Midbrain (tissue), 1 donor: ENCODE results near the gene GAD1.
A peak's percentile ranks its signal among the peaks of the same experiment; 100 is the strongest.

Experiments
- DNase-seq: peaks from one replicate; lab custom pipeline; 2025; lab: John Stamatoyannopoulos, UW

The GAD1 gene

DNA sequence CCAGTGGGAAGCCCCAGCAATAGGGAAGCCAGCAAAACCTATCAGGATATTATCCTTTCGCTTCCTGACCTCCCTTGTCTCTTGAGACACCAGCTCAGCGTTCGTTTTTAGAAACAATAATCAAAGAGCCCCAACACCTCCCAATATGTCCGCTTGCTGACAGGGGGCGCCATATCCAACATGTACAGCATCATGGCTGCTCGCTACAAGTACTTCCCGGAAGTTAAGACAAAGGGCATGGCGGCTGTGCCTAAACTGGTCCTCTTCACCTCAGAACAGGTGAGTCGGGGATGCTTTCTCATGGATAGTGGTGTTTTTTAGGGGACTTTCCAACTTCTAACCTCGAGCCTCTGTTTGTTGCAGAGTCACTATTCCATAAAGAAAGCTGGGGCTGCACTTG is 28.7 kb downstream of the GAD1 start:
- DNase-seq: no peak

DNA sequence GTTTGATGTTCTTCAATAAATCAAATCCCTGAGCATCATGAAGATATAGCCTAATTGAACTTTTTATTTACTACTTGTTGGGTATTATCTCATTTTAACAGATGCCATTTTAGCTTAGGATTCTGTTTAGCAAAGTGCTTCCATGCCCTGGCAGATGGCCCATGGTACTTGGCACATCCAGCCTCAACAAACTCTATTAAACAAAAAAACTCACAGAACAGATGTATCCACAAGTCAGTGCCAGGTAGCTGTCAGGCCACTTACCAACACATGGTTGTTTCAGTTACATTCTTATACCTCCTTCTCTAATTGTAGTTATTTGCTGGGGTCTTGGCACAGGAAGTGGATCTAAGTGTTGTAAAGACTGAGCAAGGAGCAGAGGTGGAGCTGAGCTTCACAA is 29.6 kb downstream of the GAD1 start:
- DNase-seq: no peak

DNA sequence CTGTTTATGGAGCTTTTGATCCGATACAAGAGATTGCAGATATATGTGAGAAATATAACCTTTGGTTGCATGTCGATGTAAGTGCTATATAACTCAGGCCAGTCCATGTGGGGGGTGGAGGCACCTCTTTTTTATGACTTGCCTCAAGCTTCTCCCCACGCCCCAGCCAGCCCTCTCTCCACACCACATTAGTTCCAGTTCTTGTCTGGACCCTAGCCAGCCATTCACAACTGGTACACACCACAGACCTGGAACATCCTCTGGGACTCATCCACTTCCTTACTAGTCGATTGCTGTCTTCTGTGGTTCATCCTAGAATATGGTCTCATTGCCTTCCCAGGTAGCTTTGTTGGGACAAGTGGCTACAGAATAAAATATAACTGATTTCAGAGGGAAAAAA is 31.0 kb downstream of the GAD1 start:
- DNase-seq: no peak

DNA sequence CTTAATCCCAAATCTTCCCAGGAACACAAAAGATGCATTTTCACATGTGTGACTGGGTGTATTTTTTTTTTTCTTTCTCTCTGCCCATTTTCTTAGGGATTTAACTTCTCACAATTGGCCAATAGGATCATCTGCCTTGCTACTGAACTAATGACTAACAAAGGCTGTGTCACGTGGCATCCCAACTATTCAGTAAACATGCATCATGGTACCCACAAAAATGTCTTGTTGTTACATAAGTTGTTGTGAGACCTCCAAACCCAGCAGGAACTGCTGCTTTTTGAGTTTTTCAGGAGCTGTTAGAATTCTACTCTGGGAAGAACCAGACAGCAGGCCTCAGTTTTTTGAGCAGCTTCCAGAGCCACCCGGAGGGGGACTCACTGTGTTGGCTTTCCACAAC is 31.9 kb downstream of the GAD1 start:
- DNase-seq: no peak

- DNase-seq: no peak
These were observed 33.6 kb downstream of the GAD1 start for GRCh38 chr2:170850251-170850650.

- DNase-seq: no peak
These were observed 34.9 kb downstream of the GAD1 start for GRCh38 chr2:170851635-170852034.

- no peak for DNase-seq
These were observed 39.4 kb downstream of the GAD1 start for GRCh38 chr2:170856066-170856465.

GRCh38 chr2:170862286-170862902 is 45.7 kb downstream of the GAD1 start:
- no peak for DNase-seq

DNA sequence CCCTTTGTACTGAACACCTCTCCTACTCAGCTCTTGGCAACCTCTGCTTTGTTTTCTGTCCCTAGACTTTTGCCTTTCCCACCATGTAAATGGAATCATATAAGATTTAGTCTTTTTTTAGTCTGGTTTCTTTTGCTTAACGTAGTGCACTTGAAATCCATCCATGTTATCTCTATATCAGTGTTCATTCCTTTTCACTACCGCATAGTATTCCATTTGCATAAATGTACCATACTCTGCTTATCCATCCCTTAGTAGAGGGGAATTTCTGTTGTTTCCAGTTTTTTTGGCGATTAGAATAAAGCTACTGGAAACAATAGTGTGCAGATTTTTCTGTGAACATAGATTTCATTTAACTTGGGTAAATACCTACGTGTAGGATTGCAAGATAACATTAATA is 46.4 kb downstream of the GAD1 start:
- no peak for DNase-seq

- no peak for DNase-seq
These were observed 52.3 kb downstream of the GAD1 start for GRCh38 chr2:170869036-170869435.

- DNase-seq: no peak
These were observed 52.8 kb downstream of the GAD1 start for GRCh38 chr2:170869461-170869860.

DNA sequence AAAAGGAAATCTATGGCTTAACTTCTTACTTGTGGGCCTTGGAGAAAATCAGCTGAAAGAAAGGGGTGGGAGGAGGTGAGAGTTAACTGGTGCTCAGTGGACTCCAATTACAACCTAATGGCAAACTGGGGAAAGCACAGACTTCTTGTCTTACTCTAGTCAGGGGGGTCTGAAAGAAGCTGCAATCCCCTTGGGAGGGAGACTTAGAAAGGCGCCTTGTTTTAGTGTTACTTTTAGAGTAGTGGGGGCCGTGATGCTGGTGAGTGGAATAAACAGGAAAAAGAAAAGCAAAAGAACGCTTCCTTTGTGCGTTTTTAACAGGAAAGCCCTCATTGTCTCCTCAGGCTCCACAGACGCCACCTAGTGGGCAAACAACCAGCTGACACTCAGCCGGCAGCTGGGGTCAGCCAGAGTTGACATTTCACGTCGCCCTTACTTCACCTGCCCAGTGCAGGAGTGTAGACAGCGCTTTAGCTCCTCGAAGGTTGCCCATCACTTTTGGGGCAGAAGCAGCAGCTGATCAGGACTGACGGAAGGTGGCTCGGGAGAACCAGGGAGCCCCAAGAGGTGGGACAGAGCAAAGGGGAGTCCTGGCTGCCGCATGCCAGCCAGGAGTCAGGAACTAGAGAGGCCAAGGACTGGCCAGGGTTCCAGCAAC is 56.5 kb downstream of the GAD1 start:
- peak; percentile 68 for DNase-seq

GRCh38 chr2:170878066-170878465 is 61.4 kb downstream of the GAD1 start:
- no peak for DNase-seq

DNA sequence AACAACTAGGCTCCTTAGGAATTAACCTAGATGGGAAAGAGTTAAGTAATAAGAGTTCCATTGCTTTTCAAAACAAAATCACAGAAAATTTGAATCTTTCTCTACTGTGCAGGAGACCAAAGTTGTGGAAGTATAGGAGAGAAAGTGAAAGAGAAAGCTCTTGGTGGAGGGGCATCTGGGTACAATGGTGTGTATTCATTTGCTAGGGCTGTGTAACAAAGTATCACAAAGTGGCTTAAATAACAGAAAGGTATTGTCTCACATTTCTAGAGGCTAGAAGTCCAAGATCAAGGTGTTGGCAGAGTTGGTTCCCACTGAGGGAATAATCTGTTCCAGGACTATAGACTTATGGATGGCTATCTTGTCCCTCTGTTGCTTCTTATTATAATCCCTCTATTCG is 61.8 kb downstream of the GAD1 start:
- no peak for DNase-seq

DNA sequence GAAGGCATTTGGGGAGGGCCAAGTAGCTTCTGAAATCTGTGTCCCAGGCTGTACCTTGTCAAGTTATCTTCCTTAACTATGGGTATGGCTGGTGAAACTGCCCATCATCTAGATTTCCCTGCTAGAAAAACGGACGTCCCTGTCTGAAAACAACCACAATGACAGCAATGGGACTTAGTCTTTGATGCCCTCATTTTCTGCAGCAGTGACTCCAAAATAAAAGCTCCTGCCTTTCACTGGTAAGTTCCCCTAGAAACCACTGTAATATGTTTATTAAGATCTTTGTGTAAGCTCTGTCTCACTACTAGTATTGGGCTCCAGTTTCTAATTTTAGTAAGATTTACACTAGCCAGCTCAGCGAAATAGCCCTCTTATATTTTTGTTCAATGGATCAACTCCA is 65.2 kb downstream of the GAD1 start:
- no peak for DNase-seq

DNA sequence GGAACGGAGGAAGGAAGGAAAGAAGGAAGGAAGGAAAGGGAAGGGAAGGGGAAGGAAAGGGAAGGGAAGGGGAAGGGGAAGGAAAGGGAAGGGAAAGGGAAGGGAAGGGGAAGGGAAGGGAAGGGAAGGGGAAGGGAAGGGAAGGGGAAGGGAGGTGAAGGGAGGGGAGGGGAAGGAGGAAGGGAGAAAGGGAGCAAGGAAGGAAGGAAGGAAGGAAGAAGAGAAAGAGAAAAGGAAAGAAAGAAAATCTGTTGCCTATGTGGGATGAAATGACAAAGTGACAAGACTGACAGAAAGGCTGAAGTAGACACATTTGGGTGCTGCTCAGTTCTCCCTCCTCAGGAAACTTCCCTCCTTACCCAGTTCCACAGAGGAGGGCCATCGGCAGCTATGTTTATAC is 66.1 kb downstream of the GAD1 start:
- no peak for DNase-seq

GRCh38 chr2:170883683-170884082 is 67.0 kb downstream of the GAD1 start:
- DNase-seq: no peak

- DNase-seq: no peak
These were observed 68.6 kb downstream of the GAD1 start for GRCh38 chr2:170885130-170885791.

GRCh38 chr2:170886386-170886785 is 69.7 kb downstream of the GAD1 start:
- no peak for DNase-seq

GRCh38 chr2:170887496-170887895 is 70.8 kb downstream of the GAD1 start:
- DNase-seq: no peak

GRCh38 chr2:170887896-170888295 is 71.2 kb downstream of the GAD1 start:
- no peak for DNase-seq

DNA sequence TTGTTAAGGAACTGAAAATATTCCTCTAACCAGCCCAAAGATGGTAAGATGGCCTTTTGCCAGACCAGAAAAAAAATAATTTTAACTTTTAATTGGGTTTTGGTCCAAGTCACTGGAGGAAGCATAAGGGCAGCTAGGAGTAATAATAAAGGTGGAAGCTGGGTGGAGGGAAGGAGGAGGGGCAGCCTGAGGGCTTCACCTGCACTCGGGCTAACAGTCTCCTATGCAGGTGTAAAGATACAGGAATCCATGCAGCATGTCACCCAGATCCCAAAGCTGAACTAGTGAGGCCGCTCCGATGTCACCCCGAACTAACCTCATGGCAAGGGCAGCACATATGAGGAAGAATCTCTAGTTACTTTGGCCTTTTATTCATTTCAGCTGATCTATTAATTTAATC is 75.2 kb downstream of the GAD1 start:
- DNase-seq: no peak

GRCh38 chr2:170892391-170892951 is 75.8 kb downstream of the GAD1 start:
- no peak for DNase-seq
